Measurements from ENCODE around the gene ACSS3.
"Not testable (repeated sequence)": the region's sequence is repeated elsewhere in the genome, so short reads cannot be mapped to it uniquely, and the experiment has no call there.

The ACSS3 gene, protein sequence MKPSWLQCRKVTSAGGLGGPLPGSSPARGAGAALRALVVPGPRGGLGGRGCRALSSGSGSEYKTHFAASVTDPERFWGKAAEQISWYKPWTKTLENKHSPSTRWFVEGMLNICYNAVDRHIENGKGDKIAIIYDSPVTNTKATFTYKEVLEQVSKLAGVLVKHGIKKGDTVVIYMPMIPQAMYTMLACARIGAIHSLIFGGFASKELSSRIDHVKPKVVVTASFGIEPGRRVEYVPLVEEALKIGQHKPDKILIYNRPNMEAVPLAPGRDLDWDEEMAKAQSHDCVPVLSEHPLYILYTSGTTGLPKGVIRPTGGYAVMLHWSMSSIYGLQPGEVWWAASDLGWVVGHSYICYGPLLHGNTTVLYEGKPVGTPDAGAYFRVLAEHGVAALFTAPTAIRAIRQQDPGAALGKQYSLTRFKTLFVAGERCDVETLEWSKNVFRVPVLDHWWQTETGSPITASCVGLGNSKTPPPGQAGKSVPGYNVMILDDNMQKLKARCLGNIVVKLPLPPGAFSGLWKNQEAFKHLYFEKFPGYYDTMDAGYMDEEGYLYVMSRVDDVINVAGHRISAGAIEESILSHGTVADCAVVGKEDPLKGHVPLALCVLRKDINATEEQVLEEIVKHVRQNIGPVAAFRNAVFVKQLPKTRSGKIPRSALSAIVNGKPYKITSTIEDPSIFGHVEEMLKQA

DNA sequence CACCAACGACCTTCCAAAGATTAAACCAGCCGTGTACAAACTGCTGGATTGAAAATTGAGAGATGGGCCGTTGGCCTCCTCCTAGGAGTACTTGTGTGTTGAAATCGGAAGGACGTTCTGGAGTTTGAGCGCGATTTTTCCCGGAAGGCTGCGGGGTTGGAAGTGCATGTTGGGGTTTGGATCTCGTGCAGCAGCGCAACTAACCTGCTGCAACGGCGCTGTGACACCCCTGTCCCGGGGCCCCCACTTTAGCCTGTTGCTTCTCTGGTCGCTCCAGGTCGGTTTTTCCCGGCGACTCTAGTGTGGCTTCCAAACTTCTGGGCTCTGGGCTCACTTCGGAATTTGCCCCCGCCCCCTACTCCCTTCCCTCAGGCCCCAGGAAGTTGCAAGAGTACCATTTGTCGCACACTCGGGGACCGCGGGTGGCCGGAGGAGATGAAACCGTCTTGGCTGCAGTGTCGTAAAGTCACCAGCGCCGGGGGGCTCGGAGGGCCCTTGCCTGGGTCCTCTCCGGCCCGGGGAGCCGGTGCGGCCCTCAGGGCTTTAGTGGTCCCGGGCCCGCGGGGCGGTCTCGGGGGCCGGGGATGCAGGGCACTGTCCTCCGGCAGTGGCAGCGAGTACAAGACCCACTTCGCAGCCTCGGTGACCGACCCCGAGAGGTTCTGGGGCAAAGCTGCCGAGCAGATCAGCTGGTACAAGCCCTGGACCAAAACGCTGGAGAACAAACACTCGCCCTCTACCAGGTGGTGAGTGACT, at the start of gene ACSS3:
Gene ACSS3, plus strand, starts transcription at position 394 of the 756 bp plus-strand sequence. Its CDS starts 42 bp downstream, at position 436.
- in situ Hi-C loops (cut with HindIII; ENCODE audit: low sequenced_read_pairs): no loop called here

DNA sequence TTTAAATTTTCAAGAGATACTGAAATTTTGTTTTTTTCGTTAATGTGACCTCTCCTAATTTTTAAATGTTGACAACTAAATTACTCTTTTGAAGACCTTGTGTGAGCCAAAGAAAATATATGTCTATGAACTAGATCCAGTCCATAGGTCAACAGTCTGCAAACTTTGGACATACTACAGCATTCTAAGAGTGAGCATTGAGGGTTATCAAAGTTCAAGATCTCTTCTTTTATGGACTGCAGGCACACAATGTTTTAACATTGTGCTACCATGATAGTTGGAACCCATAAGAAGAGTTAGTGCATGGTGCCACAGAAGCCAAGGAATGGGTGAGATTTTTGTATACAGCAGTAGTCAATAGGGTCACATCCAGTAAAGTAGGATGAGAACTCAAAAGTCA, 43.0 kb upstream of the ACSS3 start:
- in situ Hi-C loops (cut with HindIII; ENCODE audit: low sequenced_read_pairs): no loop called here

DNA sequence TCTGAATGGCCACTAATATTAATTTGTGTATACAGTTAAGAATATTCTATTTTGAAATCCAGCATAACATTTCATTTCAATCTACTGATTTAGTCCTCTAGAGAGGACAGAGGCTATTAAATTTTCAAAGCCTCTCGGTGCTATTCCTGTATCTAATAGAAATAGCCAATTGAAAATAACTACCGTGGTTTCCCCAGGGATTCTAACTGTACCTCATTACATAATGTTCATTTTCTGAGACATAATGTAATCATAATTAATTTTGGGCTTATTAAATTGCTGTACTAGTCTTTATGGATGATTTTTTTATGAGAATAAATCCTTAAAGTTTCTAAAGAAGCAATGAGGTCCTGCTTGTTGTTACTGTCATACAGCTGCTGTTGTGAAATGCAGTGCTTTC, 38.6 kb upstream of the ACSS3 start:
- in situ Hi-C loops (cut with HindIII; ENCODE audit: low sequenced_read_pairs): no loop called here

DNA sequence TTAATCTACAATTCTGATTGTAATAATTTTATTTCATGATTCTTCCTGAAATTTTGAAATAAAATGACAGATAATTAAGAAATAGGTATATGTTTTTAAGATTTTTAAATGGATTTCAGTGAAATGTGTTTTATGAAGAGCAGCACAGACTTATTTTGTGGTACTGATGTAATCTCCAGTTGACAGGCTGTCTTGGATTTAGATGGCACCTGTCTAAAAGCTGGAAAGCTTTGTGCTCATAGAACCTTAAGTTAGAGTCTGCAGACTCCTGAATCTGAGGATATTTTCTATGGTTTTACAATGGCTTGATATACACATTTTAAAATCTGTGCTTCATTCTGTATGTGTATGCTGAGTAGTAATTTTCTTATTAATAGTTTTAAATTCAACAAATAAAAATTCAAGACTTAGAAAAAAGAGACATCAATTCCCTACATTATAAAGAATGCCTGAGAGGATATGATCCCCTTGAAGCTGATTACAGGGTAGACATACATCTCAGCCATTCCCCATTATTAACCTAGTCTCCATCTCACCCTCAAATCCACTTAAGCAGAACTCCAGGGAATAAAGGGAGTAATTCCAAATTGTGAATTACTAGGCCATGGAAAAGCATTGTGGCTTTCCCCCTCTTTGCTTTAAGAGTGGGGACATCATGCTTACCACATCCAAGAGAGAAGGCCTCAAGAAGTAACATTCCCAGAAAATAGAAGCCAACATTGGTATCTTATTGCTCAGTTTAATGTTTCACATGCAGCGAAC, 33.7 kb upstream of the ACSS3 start:
- in situ Hi-C loops (cut with HindIII; ENCODE audit: low sequenced_read_pairs): no loop called here

DNA sequence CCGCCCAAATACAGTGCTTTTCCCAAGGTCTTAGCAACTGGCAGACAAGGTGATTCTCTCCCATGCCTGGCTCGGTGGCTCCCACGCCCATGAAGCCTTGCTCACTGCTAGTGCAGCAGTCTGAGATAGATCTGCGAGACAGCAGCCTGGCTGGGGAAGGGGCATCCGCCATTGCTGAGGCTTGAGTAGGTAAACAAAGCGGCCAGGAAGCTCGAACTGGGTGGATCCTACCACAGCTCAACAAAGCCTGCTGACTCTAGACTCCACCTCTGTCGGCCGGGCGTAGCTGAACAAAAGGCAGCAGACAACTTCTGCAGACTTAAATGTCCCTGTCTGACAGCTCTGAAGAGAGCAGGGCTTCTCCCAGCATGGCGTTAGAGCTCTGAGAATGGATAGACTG, 12.9 kb upstream of the ACSS3 start:
- in situ Hi-C loops (cut with HindIII; ENCODE audit: low sequenced_read_pairs): not testable (repeated sequence)

DNA sequence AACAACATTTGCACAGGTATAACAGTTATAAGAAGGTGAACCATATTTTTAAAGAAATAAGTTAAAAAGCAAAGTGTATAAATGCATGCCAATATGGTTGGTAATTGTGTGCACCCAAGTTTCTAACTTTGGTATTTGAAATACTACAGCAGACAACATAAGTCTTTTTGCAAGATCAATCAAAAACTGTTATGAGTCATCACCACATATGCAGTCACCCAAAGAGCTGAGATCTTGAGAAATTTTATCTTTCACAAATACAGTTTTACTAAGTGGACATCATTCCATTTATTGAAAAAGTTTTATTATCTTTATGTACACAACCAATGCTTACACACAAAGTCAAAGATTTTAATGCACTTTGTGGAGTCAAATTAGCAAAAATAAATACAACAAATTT, 7.0 kb upstream of the ACSS3 start:
- in situ Hi-C loops (cut with HindIII; ENCODE audit: low sequenced_read_pairs): no loop called here

DNA sequence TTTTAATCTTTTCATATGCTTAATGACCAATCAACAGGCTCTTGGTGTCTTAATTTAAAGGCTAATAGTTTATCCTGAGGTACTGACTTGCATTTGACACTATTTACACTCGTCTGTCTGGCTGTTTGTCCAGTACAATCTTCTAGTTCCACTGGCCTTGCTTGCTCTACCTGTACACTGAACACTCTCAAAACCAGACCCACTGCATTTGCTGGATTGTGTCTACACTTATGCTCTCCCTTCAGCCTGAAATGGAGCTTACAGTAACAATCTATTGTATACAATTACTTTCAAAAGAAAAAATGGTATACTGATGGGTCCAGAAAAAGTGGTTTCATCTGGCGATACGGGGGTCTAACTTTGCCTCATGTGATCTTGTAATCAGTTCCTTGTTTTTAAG, 2.3 kb upstream of the ACSS3 start:
- in situ Hi-C loops (cut with HindIII; ENCODE audit: low sequenced_read_pairs): no loop called here

DNA sequence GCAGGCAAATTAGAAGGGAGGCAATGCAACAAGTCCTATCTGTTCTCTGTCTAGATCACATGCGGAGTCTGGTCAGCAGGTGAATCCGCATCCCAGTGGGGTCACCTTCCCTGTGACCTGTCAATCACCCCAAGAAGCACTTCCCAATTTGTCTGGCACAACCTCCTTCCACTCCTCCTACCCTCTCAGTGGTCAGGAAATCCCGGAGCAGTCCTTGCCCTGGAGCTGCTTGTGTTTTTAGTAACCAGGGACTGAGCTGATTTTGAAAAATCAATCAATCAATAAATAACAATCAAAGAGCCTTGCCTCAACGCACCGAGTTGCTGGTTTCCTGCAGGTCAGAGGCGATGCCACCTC, 572 bp upstream of the ACSS3 start:
- in situ Hi-C loops (cut with HindIII; ENCODE audit: low sequenced_read_pairs): no loop called here

DNA sequence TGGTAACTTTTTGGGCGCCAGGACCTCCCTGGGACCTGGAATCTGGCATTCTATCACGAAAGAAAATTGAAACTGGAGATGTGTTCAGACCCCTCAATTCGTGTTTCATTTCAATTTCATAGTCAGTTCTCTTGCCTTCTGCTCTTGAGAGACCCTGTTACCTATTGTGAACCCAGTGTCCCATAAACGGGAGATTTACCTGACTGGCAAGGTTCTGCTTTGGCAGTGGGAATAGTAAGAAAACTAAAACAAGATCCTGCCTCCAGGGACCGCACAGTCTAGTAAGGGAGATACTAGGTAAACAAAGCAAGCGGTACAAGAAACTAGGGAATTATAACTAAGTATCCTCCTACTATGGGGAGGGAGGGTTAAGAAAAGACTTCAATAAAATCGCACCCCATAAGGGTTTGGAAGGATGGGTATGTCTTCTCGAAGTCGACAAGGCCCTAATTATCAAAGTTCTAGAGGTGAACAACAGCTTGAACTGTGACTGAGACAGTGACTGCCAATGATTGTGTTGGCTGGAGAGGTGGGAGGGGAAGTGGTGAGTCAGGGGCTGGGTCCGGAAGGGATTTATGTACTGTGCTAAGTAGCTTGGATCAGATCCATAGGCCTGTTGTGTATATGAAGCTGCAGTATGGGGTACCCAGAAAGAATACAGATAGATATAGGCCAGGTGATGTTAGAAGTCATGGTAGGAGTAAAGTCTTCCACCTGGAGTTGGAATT, 754 bp downstream of the ACSS3 start:
- in situ Hi-C loops (cut with HindIII; ENCODE audit: low sequenced_read_pairs): no loop called here

DNA sequence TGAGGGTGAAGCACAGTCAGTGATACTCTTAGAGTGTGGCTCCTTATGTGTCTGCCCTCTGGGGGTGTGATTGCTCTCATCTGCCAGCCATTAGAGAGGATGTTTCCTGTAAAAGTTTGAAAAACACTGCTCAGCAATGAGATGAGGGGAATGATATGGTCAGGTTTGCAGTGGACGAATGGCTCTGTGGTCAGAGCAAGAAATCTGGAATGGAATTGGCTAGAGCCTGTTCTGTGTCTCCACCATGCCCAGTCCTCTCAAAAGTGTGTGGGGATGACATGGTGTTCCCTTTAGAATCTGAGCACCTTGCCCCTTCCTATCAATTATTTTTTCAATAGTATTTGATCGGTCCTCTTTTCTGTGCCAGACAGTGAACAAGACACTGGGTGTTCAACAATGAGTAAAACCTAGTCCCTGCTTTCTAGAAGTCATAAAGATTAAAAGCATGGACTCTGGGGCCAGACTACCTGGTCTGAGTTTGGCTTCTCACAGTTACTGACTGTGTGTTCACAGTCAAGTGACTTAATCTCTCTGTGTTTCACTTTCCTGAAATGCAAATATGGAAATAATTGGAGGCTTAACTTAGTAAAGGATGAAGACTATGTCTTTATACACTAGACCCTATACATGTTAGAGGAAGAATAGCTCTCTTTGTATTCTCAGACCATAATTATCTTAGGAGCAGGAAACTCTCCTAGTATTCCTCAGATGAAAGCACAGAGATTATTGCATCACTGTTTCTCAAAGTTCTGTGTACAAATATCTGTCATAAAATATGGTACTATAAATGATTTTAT, 1.6 kb downstream of the ACSS3 start:
- in situ Hi-C loops (cut with HindIII; ENCODE audit: low sequenced_read_pairs): no loop called here

DNA sequence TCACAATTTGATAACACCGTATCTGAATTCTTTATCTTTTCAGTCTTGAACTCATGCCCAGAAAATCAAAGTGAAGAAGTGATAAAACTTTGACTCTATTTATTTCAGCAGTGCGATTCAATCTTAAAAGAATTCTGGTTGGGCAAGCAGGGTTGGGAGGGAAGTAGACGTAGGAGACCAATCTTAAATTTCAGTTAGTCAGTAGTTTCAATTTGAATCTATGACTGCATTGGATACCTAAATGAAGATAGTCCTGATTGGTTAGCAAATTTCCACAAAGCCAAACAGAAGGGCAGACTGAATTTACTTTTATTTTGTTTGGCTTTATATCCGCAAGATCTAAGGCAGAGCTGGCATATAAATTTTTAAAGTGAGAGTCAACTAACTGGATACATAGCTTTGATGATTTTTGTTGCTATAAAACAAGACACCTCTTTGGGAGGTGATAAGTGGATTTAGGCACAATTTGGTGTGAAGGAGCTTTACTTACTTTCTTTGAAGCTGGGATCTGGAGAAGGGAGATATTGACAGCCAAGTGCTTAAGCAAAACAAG, 2.6 kb downstream of the ACSS3 start:
- in situ Hi-C loops (cut with HindIII; ENCODE audit: low sequenced_read_pairs): no loop called here

DNA sequence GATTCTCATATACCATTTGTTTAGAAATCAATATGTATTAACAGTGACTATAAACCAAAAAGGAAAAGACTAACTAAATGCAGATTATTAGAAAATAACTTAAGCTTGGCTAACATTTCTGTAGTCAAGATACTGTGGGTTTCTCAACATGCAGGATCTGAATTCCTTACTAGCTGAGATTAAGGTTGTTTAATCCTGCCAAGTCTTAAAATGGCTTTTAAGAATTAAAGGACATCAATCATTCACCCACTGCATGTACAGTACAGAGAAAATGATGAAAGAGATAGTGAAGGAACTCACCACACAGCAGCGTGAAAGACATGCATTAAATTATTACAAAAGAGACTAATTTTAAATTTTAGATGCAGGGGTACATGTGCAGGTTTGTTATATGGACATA, 3.8 kb downstream of the ACSS3 start:
- in situ Hi-C loops (cut with HindIII; ENCODE audit: low sequenced_read_pairs): no loop called here

DNA sequence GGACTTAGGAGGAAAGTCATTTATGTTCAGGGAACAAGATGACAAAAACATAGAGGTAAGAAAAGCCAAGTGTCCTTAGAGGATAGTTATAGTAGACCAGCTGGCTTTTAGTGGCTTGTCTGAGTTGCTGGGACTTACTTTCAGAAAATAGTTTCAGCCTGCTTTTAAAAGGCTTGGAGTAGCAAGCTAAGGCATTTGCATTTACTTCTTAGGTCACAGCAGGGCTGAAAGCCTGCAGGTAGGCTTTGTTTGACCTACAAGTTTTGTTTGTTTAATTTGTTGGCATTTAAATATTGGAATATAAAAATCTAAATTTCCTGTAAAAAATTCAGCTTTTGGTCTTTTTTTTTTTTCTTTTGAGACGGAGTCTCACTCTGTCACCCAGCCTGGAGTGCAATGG, 5.1 kb downstream of the ACSS3 start:
- in situ Hi-C loops (cut with HindIII; ENCODE audit: low sequenced_read_pairs): no loop called here

DNA sequence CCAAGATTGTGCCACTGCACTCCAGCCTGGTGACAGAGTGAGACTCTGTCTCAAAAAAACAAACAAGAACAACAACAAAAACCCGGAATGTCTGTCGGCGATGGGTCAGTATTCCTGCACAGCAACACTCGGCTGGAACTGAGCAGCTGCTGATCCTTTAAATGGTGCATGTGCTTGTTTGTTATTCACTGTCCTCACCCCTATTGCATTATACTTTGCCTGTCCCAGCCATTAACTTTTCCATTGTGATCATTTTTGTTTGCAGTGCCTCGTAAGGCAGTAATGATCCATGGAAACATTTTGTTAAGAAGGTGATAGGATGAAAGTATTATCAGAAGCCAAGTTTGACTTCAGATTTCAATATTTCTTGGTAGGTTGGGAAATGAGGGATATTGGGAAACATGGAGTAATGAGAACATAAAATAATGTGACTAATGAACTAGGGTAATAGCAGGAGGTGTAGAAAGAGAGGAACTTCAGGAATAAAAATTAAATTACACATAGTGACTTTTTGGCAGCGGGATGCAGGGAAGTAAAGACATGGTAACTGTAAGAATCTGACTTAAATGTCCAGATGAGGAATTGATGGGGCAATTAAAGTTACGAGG, 6.1 kb downstream of the ACSS3 start:
- in situ Hi-C loops (cut with HindIII; ENCODE audit: low sequenced_read_pairs): no loop called here

DNA sequence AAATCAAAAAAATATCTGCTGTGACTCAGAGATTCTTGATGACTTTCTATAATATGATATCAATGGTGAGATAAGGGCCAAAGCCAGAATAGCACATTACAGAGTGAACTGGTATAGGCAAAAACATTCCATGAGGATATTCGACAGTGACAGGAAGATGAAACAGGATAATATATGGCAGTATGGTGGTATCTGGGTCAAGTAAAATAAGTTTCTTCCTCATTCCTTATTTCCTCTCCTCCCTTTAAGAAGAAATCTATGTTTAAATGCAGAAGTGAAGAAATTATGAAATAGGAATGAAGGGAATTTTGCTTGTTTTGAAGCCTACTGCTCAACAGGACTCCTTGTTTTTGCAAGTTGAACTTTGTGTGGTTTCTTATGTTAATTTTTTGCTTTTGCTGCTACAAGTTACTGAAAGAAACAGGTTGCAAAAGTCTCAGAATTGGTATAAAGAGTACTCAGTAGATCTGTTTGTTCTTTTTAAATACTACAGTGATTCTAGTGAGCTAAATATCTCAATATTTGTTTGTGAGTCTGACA, 7.0 kb downstream of the ACSS3 start:
- in situ Hi-C loops (cut with HindIII; ENCODE audit: low sequenced_read_pairs): no loop called here

DNA sequence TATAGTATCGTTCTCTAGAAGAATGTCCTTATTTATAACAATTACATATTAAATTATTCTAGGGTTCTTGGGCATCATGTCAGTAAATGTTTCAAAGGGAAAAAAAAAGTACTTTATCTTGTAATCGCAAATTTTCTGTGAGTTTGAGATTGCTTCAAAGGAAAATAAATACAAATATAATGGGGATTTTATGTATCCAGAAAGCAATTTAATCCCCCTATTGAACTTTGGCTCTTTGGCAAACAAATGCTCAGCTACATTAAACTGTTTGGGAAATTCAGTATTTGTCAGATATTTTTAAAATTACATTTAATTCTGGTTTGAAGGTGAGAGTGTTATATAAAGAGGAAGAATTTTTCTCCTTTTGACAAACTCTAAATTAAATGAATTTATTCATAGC, 8.0 kb downstream of the ACSS3 start:
- in situ Hi-C loops (cut with HindIII; ENCODE audit: low sequenced_read_pairs): no loop called here

DNA sequence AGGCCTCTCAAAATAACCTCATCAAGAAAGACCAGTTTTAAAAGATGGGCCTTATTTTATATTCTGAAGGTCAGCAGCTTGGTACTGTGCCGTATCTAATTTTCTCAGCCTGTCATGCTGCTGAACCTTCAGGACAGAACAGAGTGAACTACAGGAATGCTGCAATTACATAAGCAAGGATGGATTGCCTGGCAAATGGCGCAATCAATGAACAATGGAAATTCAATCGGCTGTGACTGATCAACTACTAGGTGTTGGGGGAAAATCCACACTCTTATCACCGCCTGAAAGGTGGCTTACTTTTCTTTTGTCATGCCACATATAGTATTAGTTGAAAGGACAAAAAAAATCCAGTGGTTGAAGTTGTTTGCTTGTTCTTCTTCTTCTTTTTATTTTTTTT, 8.5 kb downstream of the ACSS3 start:
- in situ Hi-C loops (cut with HindIII; ENCODE audit: low sequenced_read_pairs): no loop called here

DNA sequence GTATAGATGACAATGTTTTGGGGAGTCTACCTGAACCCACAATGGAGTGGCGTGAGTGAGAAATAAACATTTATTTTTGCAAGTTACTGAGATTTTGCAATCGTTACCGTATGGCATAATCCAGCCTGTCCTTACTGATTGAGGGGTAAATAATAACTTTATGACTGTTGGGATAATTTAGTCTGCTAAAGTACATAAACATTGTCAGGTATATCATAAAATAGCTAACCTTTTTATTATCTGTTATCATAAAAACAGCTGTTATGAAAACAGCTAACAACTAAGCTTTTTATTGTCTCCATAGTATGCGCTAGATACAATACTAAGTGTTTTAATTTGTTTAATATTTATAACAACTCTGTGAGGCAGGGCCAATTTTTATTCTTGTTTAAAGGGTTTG, 10.3 kb downstream of the ACSS3 start:
- in situ Hi-C loops (cut with HindIII; ENCODE audit: low sequenced_read_pairs): no loop called here

DNA sequence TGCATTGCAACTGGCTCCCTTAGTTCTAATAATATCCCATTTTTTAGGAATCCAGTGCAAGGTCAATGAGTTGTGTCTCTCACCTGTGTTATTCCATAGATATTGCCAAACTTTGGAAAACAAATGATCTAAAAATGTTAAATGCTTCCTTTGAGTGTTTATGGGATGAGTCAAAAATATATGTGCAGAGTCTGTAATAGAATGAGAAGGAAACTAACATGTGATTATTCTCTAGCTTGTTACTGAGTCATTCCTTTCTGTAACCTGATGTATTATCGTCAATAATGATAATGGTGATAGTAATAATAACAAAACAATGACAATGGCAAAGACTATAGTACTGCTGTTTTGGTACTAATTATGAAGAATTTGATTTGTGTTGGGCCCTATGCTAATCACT, 11.5 kb downstream of the ACSS3 start:
- in situ Hi-C loops (cut with HindIII; ENCODE audit: low sequenced_read_pairs): no loop called here
